H1 (cell line): Measurements from ENCODE around the gene NCL. TPM values are rescaled to one million over a fixed set of nuclear protein-coding genes. Genes with fewer than 3 reads are reported as not detected.

Source experiments
- CTCF ChIA-PET: fragments of 300-600 bp; sonication (Branson Sonifier 250); formaldehyde crosslinking; loops from one replicate; lab custom pipeline; 2021; ENCODE audit not compliant: partially characterized antibody; lab: Charles Lee
- POLR2A ChIA-PET: fragments of 300-600 bp; sonication (Branson Sonifier 250); formaldehyde crosslinking; loops from one replicate; lab custom pipeline; 2021; ENCODE audit warnings: inconsistent platforms; ENCODE audit not compliant: partially characterized antibody; lab: Charles Lee
- DNase-seq, 2 experiments: peaks; one replicate each; pipeline versions ENCODE4 v3.0.0 to v3.0.0-alpha.2; 2010 to 2022; ENCODE audit warnings: low spot score in 2 of 2, low read depth in 1 of 2, mixed read lengths in 1 of 2
- FAIRE-seq: peaks from 2 replicates; lab custom pipeline; 2011; peaks lifted over from hg19 to GRCh38; lab: Jason Lieb, UNC
- H2AFZ ChIP-seq: 2 replicates; pipeline ENCODE4 v1.8.1; 2012; ENCODE audit warnings: low read length, inconsistent platforms
- H2AK5ac ChIP-seq: 2 replicates; pipeline ENCODE4 v1.6.1; 2013; ENCODE audit warnings: low read depth, low read length
- H2BK120ac ChIP-seq: replicated peaks from 2 replicates; pipeline ENCODE3; 2013; ENCODE audit warnings: low read depth, low read length, inconsistent platforms
- H2BK12ac ChIP-seq: 2 replicates; pipeline ENCODE4 v1.6.1; 2013; ENCODE audit warnings: low read depth, low read length
- H2BK15ac ChIP-seq: 2 replicates; pipeline ENCODE4 v1.6.1; 2013; ENCODE audit warnings: low read length
- H2BK20ac ChIP-seq: 2 replicates; pipeline ENCODE4 v1.6.1; 2013; ENCODE audit warnings: low read length
- H2BK5ac ChIP-seq: 2 replicates; pipeline ENCODE4 v1.6.1; 2013; ENCODE audit warnings: low read depth, low read length
- H3K14ac ChIP-seq: 2 replicates; pipeline ENCODE4 v1.6.1; 2013; ENCODE audit warnings: inconsistent platforms; ENCODE audit not compliant: insufficient read length
- H3K18ac ChIP-seq: 2 replicates; pipeline ENCODE4 v1.6.1; 2013; ENCODE audit warnings: low read length; ENCODE audit errors: extremely low read depth
- H3K23ac ChIP-seq: 2 replicates; pipeline ENCODE4 v1.6.1; 2013; ENCODE audit warnings: inconsistent platforms; ENCODE audit not compliant: insufficient read length
- H3K23me2 ChIP-seq: 2 replicates; pipeline ENCODE4 v1.6.1; 2013; ENCODE audit warnings: low read depth, low read length
- H3K27ac ChIP-seq: 2 replicates; pipeline ENCODE4 v1.6.1; 2011; ENCODE audit warnings: low read depth, low read length, inconsistent platforms
- H3K27me3 ChIP-seq, 4 experiments: replicated peaks in 1 of 4; 1 replicate in 1 of 4; 2 replicates in 3 of 4; pipeline versions ENCODE4 v1.6.1 to v1.8.1; 2011 to 2013; ENCODE audit warnings: low read length in 3 of 4, mild to moderate bottlenecking in 3 of 4, inconsistent platforms in 2 of 4, mixed read lengths in 2 of 4, moderate library complexity in 1 of 4; ENCODE audit not compliant: control insufficient read depth in 3 of 4, insufficient read depth in 3 of 4; ENCODE audit errors: extremely low read depth in 1 of 4
- H3K36me3 ChIP-seq, 4 experiments: 2 replicates each; pipeline versions ENCODE4 v1.6.1 to v1.8.1; 2011 to 2013; ENCODE audit warnings: mild to moderate bottlenecking in 4 of 4, low read length in 3 of 4, moderate library complexity in 2 of 4, control low read depth in 1 of 4, inconsistent platforms in 1 of 4; ENCODE audit not compliant: insufficient read depth in 4 of 4, control insufficient read depth in 2 of 4
- H3K4ac ChIP-seq: replicated peaks from 2 replicates; pipeline ENCODE3; 2013; ENCODE audit warnings: low read length, low read depth, mixed read lengths, inconsistent platforms; ENCODE audit not compliant: insufficient read length
- H3K4me1 ChIP-seq, 4 experiments: replicated peaks in 1 of 4; 1 replicate in 1 of 4; 2 replicates in 3 of 4; pipeline versions ENCODE4 v1.6.1 to v1.8.1; 2011 to 2013; ENCODE audit warnings: low read length in 3 of 4, inconsistent platforms in 2 of 4, mixed read lengths in 1 of 4; ENCODE audit not compliant: insufficient read depth in 4 of 4, control insufficient read depth in 3 of 4
- H3K4me2 ChIP-seq, 2 experiments: 2 replicates each; pipeline versions ENCODE4 v1.6.1 to v1.8.1; 2011 to 2013; ENCODE audit warnings: low read depth in 2 of 2, low read length in 2 of 2, control low read depth in 1 of 2, inconsistent platforms in 1 of 2, mild to moderate bottlenecking in 1 of 2; ENCODE audit not compliant: insufficient read depth in 1 of 2
- H3K4me3 ChIP-seq, 4 experiments: fragments of 200-600, 300-600 bp in 1 of 4; sonication (generic), shearing (Covaris generic), sonication (Bioruptor Twin) in 1 of 4; 2 replicates each; pipeline versions ENCODE4 v1.5.1 to v1.8.1; 2011 to 2016; ENCODE audit warnings: low read length in 4 of 4, low read depth in 3 of 4, control low read depth in 2 of 4, inconsistent platforms in 2 of 4, mild to moderate bottlenecking in 2 of 4, mixed read lengths in 1 of 4, moderate library complexity in 1 of 4; ENCODE audit not compliant: insufficient read depth in 2 of 4; ENCODE audit errors: extremely low read depth in 1 of 4
- H3K56ac ChIP-seq: replicated peaks from 2 replicates; pipeline ENCODE3; 2013; ENCODE audit warnings: low read depth, mild to moderate bottlenecking, mixed read lengths, low read length, inconsistent platforms; ENCODE audit not compliant: insufficient read length
- H3K79me1 ChIP-seq: 2 replicates; pipeline ENCODE4 v1.6.1; 2013; ENCODE audit warnings: low read depth, low read length, control low read depth
- H3K79me2 ChIP-seq, 2 experiments: 2 replicates each; pipeline versions ENCODE4 v1.6.1 to v1.8.1; 2012 to 2013; ENCODE audit warnings: low read length in 2 of 2, mild to moderate bottlenecking in 2 of 2, inconsistent platforms in 1 of 2; ENCODE audit not compliant: insufficient read depth in 2 of 2, control insufficient read depth in 1 of 2
- H3K9ac ChIP-seq, 4 experiments: replicated peaks in 1 of 4; 1 replicate in 1 of 4; 2 replicates in 3 of 4; pipeline versions ENCODE4 v1.6.1 to v1.8.1; 2011 to 2013; ENCODE audit warnings: low read depth in 3 of 4, low read length in 3 of 4, control low read depth in 2 of 4, mild to moderate bottlenecking in 2 of 4, moderate library complexity in 2 of 4, inconsistent platforms in 1 of 4; ENCODE audit errors: extremely low read depth in 1 of 4
- H3K9me3 ChIP-seq, 2 experiments: 2 replicates each; pipeline versions ENCODE4 v1.6.1 to v1.8.1; 2012 to 2013; ENCODE audit warnings: mild to moderate bottlenecking in 2 of 2, moderate library complexity in 2 of 2, control low read depth in 1 of 2, inconsistent platforms in 1 of 2, low read depth in 1 of 2, low read length in 1 of 2, mixed read lengths in 1 of 2; ENCODE audit not compliant: insufficient read depth in 2 of 2
- H4K20me1 ChIP-seq, 2 experiments: replicated peaks in 1 of 2; 2 replicates each; pipeline versions ENCODE3 to v1.8.1; 2011 to 2013; ENCODE audit warnings: inconsistent platforms in 2 of 2, low read length in 2 of 2, mild to moderate bottlenecking in 1 of 2; ENCODE audit not compliant: insufficient read depth in 2 of 2, control insufficient read depth in 1 of 2
- H4K5ac ChIP-seq: 2 replicates; pipeline ENCODE4 v1.6.1; 2013; ENCODE audit warnings: low read length, low read depth, mixed read lengths, inconsistent platforms; ENCODE audit not compliant: insufficient read length
- H4K8ac ChIP-seq: 2 replicates; pipeline ENCODE4 v1.8.0; 2013; ENCODE audit warnings: mild to moderate bottlenecking, moderate library complexity, low read length, inconsistent platforms; ENCODE audit not compliant: insufficient read depth; ENCODE audit errors: extremely low read depth
- H4K91ac ChIP-seq: replicated peaks from 2 replicates; pipeline ENCODE3; 2013; ENCODE audit warnings: low read length, mixed read lengths, inconsistent platforms; ENCODE audit not compliant: insufficient read length
- HDAC6 ChIP-seq: IDR thresholded peaks from one replicate; pipeline ENCODE4 v1.7.1; 2012; ENCODE audit warnings: low read depth, mild to moderate bottlenecking, inconsistent platforms, low read length, moderate library complexity
- KDM1A ChIP-seq: fragments of 200-600, 300-600 bp; sonication (generic); IDR thresholded peaks from 2 replicates; pipeline ENCODE4 v1.7.1; 2016; ENCODE audit warnings: mild to moderate bottlenecking, low read length, borderline replicate concordance
- POLR2A ChIP-seq, 2 experiments: IDR thresholded peaks; 1 replicate in 1 of 2; 2 replicates in 1 of 2; pipeline ENCODE4 v1.6.1; 2011; ENCODE audit warnings: low read depth in 2 of 2, low read length in 2 of 2, mild to moderate bottlenecking in 2 of 2; ENCODE audit errors: control extremely low read depth in 1 of 2
- POLR2AphosphoS5 ChIP-seq: IDR thresholded peaks from 2 replicates; pipeline ENCODE4 v1.6.1; 2011; ENCODE audit warnings: low read depth, low read length
- POU5F1 ChIP-seq: IDR thresholded peaks from 2 replicates; pipeline ENCODE4 v1.6.1; 2011; ENCODE audit warnings: low read depth, mild to moderate bottlenecking, low read length, moderate library complexity
- SP2 ChIP-seq: IDR thresholded peaks from 2 replicates; pipeline ENCODE4 v1.6.1; 2012; ENCODE audit warnings: mild to moderate bottlenecking, low read length, inconsistent platforms
- TCF12 ChIP-seq: IDR thresholded peaks from 2 replicates; pipeline ENCODE4 v1.6.1; 2011; ENCODE audit warnings: low read depth, mild to moderate bottlenecking, low read length
- WGBS, 2 experiments: shearing (Covaris generic) in 1 of 2; methylation state at CpG; one replicate each; pipeline versions ENCODE4 v1.1.6 to v1.1.7; 2013 to 2015; ENCODE audit warnings: low lambda C conversion rate in 2 of 2, mixed read lengths in 2 of 2, inconsistent platforms in 1 of 2, low coverage in 1 of 2, missing lambda C conversion rate in 1 of 2; ENCODE audit not compliant: insufficient replicate concordance in 2 of 2, insufficient coverage in 1 of 2, insufficient read length in 1 of 2; ENCODE audit errors: extremely low coverage in 1 of 2, missing lambda C conversion rate in 1 of 2; 5-methylcytosine and 5-hydroxymethylcytosine counted together
- polyA plus RNA-seq, 7 experiments: library from polyadenylated mRNA; depleted of rRNA in 3 of 7; stranded (reverse) in 5 of 7; unstranded in 2 of 7; fragments of >200 nt in 5 of 7; fragments of 200-250 nt in 2 of 7; gene quantifications; 1 replicate in 5 of 7; 2 replicates in 1 of 7; 4 replicates in 1 of 7; pipeline versions ENCODE4 v1.2.1 to v1.2.3, GENCODE V29; 2011 to 2013; ENCODE audit warnings: missing spikeins in 2 of 7, mixed read lengths in 2 of 7
- total RNA-seq: library from RNA; stranded (reverse); fragmentation: NEBNext Ultra II Directional; extraction: Animal tissue kit (Norgen Biotek cat#: 25700); gene quantifications from 2 replicates; pipeline ENCODE4 v1.2.1, GENCODE V29; 2021

NCL gene
- total and polyA plus RNA-seq, 2 of the 8 experiments (the other 6 are each of a cell fraction or from before 2014, with no cell fraction given) = 61.2 to 1,478 TPM

GRCh38 chr2:231456295-231457004 is 7.8 kb downstream of the NCL start:
- Histone ChIP-seq H2BK15ac (no peak overlapping the region), H4K20me1 (peaks cover 17 to 22% of the 10 kb centered on the region in 2 experiments), H3K18ac (no peak overlapping the region), H3K79me2 (peaks cover 1 to 20% of the 10 kb centered on the region in 2 experiments; a peak in 2 of 4 replicates), H3K23ac (no peak overlapping the region), H2AFZ (no peak overlapping the region), H3K4ac (no peak overlapping the region), H4K91ac (no peak overlapping the region), H2BK20ac (no peak overlapping the region), H3K4me3 (no peak overlapping the region), H2BK5ac (no peak overlapping the region), H3K9me3 (no peaks in the 10 kb centered on the region), H3K23me2 (peaks cover 2% of the 10 kb centered on the region; the same call in 1 of the 2 replicates), H3K27me3 (no peaks in the 10 kb centered on the region), H3K79me1 (peaks cover 2% of the 10 kb centered on the region; the same call in 1 of the 2 replicates), H3K56ac (no peak overlapping the region), H3K4me1 (peaks cover 0 to 5% (median 3%) of the 10 kb centered on the region in 4 experiments; a peak in 5 of 7 replicates), H3K27ac (no peak overlapping the region), H3K14ac (no peak overlapping the region), H4K5ac (no peak overlapping the region), H3K4me2 (no peak overlapping the region), H3K36me3 (peaks cover 68 to 90% (median 83%) of the 10 kb centered on the region in 4 experiments), H3K9ac (no peak overlapping the region), H4K8ac (no peak overlapping the region; the same call in 1 of the 2 replicates), H2AK5ac (no peak overlapping the region), H2BK120ac (no peak overlapping the region), H2BK12ac (no peak overlapping the region)
- FAIRE-seq = no peak
- ChIA-PET CTCF (interaction anchor here (1.1 to 9.9 kb wide), 2 partner anchors 48 to 352 kb away, joined by 3 to 122 read pairs; no protein-coding TSS in a partner anchor), POLR2A (interaction anchor here (1.0 to 14.9 kb wide), 13 partner anchors 8 to 371 kb away, joined by 3 to 431 read pairs (median 6); partner anchors contain the start of gene NCL)
- TF ChIP-seq TCF12 (no peak), POLR2AphosphoS5 (peak; percentile 61; the same call in 1 of the 2 replicates), SP2 (no peak), POU5F1 (no peak), HDAC6 (no peak), KDM1A (no peak), POLR2A (IDR thresholded peaks at IDR 0.05; ENCODE audit: control extremely low read depth in 1 of 2, low read depth in 2 of 2, low read length in 2 of 2) (peak in 1 of 2 experiments; percentile 66; a peak in 2 of 3 replicates)
- 94% methylated on average over 6 of the region's 6 CpGs; no CpG with 5 or more reads in 1 of the 2 experiments for WGBS, 2 experiments
- no peak for DNase-seq
